MG63 (cell line): ENCODE measurements around the gene PER1. TPM values are rescaled to one million over a fixed set of nuclear protein-coding genes. Genes with fewer than 3 reads are reported as not detected.
A peak's percentile ranks its signal among the peaks of the same experiment; 100 is the strongest.

Source experiments
- DNase-seq: peaks from one replicate; pipeline ENCODE4 v3.0.0-alpha.2; 2020
- H3K27me3 ChIP-seq: fragments of 250-450 bp; sonication (Bioruptor Pico); 2 replicates; pipeline ENCODE4 v1.5.1; 2020; ENCODE audit warnings: mild to moderate bottlenecking, moderate library complexity
- H3K36me3 ChIP-seq: fragments of 250-450 bp; sonication (Bioruptor Pico); 2 replicates; pipeline ENCODE4 v1.5.1; 2020; ENCODE audit warnings: mild to moderate bottlenecking, moderate library complexity
- H3K4me3 ChIP-seq: fragments of 250-450 bp; sonication (Bioruptor Pico); 2 replicates; pipeline ENCODE4 v1.5.1; 2020; ENCODE audit warnings: mild to moderate bottlenecking, moderate library complexity
- H3K9me3 ChIP-seq: fragments of 250-450 bp; sonication (Bioruptor Pico); 2 replicates; pipeline ENCODE4 v1.5.1; 2020; ENCODE audit warnings: mild to moderate bottlenecking, moderate library complexity
- total RNA-seq: library from RNA; depleted of rRNA; stranded (reverse); fragments of >200 nt; shearing (Covaris generic); gene quantifications from 2 replicates; pipeline ENCODE4 v1.2.3, GENCODE V29; 2014; ENCODE audit warnings: low replicate concordance

PER1 gene
- total RNA-seq, 1 experiment from 2014 or later, result 7.9 TPM

GRCh38 chr17:8158267-8159031, 6.2 kb upstream of the PER1 start:
- peak; percentile 88 for DNase-seq
- Histone ChIP-seq H3K27me3 (no peaks in the 10 kb centered on the region), H3K4me3 (no peak overlapping the region; the same call in 1 of the 2 replicates), H3K9me3 (no peaks in the 10 kb centered on the region), H3K36me3 (peaks cover 30% of the 10 kb centered on the region)

- peak; percentile 100 for DNase-seq
- H3K4me3 ChIP-seq, result peak overlapping the region; percentile 60
- no peaks in the 10 kb centered on the region for H3K9me3 ChIP-seq
- no peaks in the 10 kb centered on the region for H3K27me3 ChIP-seq
- peaks cover 22% of the 10 kb centered on the region for H3K36me3 ChIP-seq
Observed at GRCh38 chr17:8156246-8156992, 4.2 kb upstream of the PER1 start.

- Histone ChIP-seq H3K36me3 (peaks cover 17% of the 10 kb centered on the region), H3K27me3 (no peaks in the 10 kb centered on the region), H3K9me3 (no peaks in the 10 kb centered on the region), H3K4me3 (peak overlapping the region; percentile 56)
- no peak for DNase-seq
Observed at GRCh38 chr17:8155996-8156245, 3.7 kb upstream of the PER1 start.

- DNase-seq, result no peak
- Histone ChIP-seq H3K27me3 (no peaks in the 10 kb centered on the region), H3K4me3 (peak overlapping the region; percentile 56), H3K36me3 (peaks cover 16% of the 10 kb centered on the region), H3K9me3 (no peaks in the 10 kb centered on the region)
Observed at GRCh38 chr17:8155231-8155995, 3.2 kb upstream of the PER1 start.

GRCh38 chr17:8154608-8155155, 2.5 kb upstream of the PER1 start:
- Histone ChIP-seq H3K27me3 (no peaks in the 10 kb centered on the region), H3K9me3 (no peaks in the 10 kb centered on the region), H3K36me3 (peaks cover 13% of the 10 kb centered on the region), H3K4me3 (no peak overlapping the region)
- DNase-seq, result no peak

- Histone ChIP-seq H3K36me3 (peaks cover 12% of the 10 kb centered on the region), H3K27me3 (no peaks in the 10 kb centered on the region), H3K4me3 (peak overlapping the region; percentile 4; the same call in 1 of the 2 replicates), H3K9me3 (no peaks in the 10 kb centered on the region)
- peak; percentile 99 for DNase-seq
Observed at GRCh38 chr17:8153957-8154607, 1.9 kb upstream of the PER1 start.

- Histone ChIP-seq H3K4me3 (peak overlapping the region; percentile 4; the same call in 1 of the 2 replicates), H3K27me3 (no peaks in the 10 kb centered on the region), H3K9me3 (no peaks in the 10 kb centered on the region), H3K36me3 (peaks cover 10% of the 10 kb centered on the region)
- DNase-seq, result peak; percentile 93
Observed at GRCh38 chr17:8153525-8153956, 1.3 kb upstream of the PER1 start.

GRCh38 chr17:8153031-8153451, 837 bp upstream of the PER1 start:
- no peak overlapping the region for H3K4me3 ChIP-seq

GRCh38 chr17:8151641-8152111, 528 bp downstream of the PER1 start:
- Histone ChIP-seq H3K9me3 (no peaks in the 10 kb centered on the region), H3K36me3 (peaks cover 8% of the 10 kb centered on the region), H3K4me3 (peak overlapping the region; percentile 47), H3K27me3 (no peaks in the 10 kb centered on the region)
- peak; percentile 74 for DNase-seq

More at GRCh38 chr17:8153031-8153451, 837 bp upstream of the PER1 start:
- DNase-seq, result no peak
- Histone ChIP-seq H3K27me3 (no peaks in the 10 kb centered on the region), H3K36me3 (peaks cover 6% of the 10 kb centered on the region), H3K9me3 (no peaks in the 10 kb centered on the region)

- peak; percentile 66 for DNase-seq
- Histone ChIP-seq H3K27me3 (no peaks in the 10 kb centered on the region), H3K9me3 (no peaks in the 10 kb centered on the region), H3K36me3 (peaks cover 8% of the 10 kb centered on the region), H3K4me3 (peak overlapping the region; percentile 47)
Observed at GRCh38 chr17:8151120-8151640, 1.0 kb downstream of the PER1 start.

GRCh38 chr17:8150194-8151119, 1.7 kb downstream of the PER1 start:
- Histone ChIP-seq H3K4me3 (peak overlapping the region; percentile 47), H3K36me3 (peaks cover 8% of the 10 kb centered on the region), H3K9me3 (no peaks in the 10 kb centered on the region), H3K27me3 (no peaks in the 10 kb centered on the region)
- DNase-seq, result no peak

- Histone ChIP-seq H3K36me3 (peaks cover 8% of the 10 kb centered on the region), H3K27me3 (no peaks in the 10 kb centered on the region), H3K9me3 (no peaks in the 10 kb centered on the region), H3K4me3 (no peak overlapping the region)
- no peak for DNase-seq
Observed at GRCh38 chr17:8149419-8150193, 2.6 kb downstream of the PER1 start.

- DNase-seq, result no peak
- Histone ChIP-seq H3K36me3 (peaks cover 8% of the 10 kb centered on the region), H3K27me3 (no peaks in the 10 kb centered on the region), H3K4me3 (no peak overlapping the region), H3K9me3 (no peaks in the 10 kb centered on the region)
Observed at GRCh38 chr17:8148560-8148959, 3.6 kb downstream of the PER1 start.

- H3K9me3 ChIP-seq, result no peaks in the 10 kb centered on the region
- peaks cover 8% of the 10 kb centered on the region for H3K36me3 ChIP-seq
- H3K27me3 ChIP-seq, result no peaks in the 10 kb centered on the region
- H3K4me3 ChIP-seq, result no peak overlapping the region
- DNase-seq, result no peak
Observed at GRCh38 chr17:8147805-8148404, 4.3 kb downstream of the PER1 start.
